Mesothelial cell of epicardium (in vitro differentiated cells): ENCODE measurements around the gene TAS2R19. TPM values are rescaled to one million over a fixed set of nuclear protein-coding genes. Genes with fewer than 3 reads are reported as not detected.

Source experiments
- DNase-seq, 2 experiments: peaks; one replicate each; pipeline ENCODE4 v3.0.0; 2021; ENCODE audit warnings: low spot score in 2 of 2; ENCODE audit not compliant: unreplicated experiment in 2 of 2
- H3K27ac Mint-ChIP-seq: 2 replicates; pipeline ENCODE4 v1.8.0; 2021; ENCODE audit warnings: mixed read lengths
- H3K27me3 Mint-ChIP-seq: 2 replicates; pipeline ENCODE4 v1.8.0; 2021; ENCODE audit warnings: low read depth, mixed read lengths
- H3K36me3 Mint-ChIP-seq: 2 replicates; pipeline ENCODE4 v1.8.0; 2021; ENCODE audit warnings: mixed read lengths
- H3K4me1 Mint-ChIP-seq: 2 replicates; pipeline ENCODE4 v1.8.0; 2021; ENCODE audit warnings: mixed read lengths
- H3K4me3 Mint-ChIP-seq: 2 replicates; pipeline ENCODE4 v1.8.0; 2021; ENCODE audit warnings: mild to moderate bottlenecking, moderate library complexity, mixed read lengths
- H3K9me3 Mint-ChIP-seq: 2 replicates; pipeline ENCODE4 v1.8.0; 2021; ENCODE audit warnings: mixed read lengths
- total RNA-seq: library from RNA; stranded (reverse); gene quantifications from 3 replicates; pipeline ENCODE4 v1.2.1, GENCODE V29; 2021
- TF ChIP-seq, protein P1 (sequence below): fragments of 200-600 bp; sonication (generic); IDR thresholded peaks from one replicate; pipeline ENCODE4 v1.5.0; 2021; ENCODE audit warnings: antibody characterized with exemption; ENCODE audit not compliant: unreplicated experiment

TAS2R19 gene
- total RNA-seq, 1 donor from 2014 or later, result 9.5 TPM

DNA sequence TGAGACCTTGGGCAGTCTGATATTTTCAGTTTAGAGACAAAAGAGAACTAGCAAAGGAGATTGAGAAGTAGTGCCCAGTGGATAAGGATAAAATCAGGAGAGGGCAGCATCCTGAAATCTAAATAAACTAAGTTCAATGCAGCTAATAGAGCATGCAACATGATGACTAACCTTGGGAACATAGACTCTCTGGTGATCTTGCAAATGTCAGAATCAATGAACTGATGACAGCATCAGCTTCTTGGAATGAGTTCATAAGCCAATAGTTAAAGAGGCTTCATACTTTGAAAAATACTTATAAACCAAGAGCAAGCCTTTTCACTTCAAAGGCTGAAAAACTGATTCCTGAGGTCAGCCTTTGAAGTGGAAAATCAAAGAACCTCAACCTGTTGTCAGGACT lies 8.2 kb downstream of the TAS2R19 start:
- TF ChIP-seq, protein P1, sequence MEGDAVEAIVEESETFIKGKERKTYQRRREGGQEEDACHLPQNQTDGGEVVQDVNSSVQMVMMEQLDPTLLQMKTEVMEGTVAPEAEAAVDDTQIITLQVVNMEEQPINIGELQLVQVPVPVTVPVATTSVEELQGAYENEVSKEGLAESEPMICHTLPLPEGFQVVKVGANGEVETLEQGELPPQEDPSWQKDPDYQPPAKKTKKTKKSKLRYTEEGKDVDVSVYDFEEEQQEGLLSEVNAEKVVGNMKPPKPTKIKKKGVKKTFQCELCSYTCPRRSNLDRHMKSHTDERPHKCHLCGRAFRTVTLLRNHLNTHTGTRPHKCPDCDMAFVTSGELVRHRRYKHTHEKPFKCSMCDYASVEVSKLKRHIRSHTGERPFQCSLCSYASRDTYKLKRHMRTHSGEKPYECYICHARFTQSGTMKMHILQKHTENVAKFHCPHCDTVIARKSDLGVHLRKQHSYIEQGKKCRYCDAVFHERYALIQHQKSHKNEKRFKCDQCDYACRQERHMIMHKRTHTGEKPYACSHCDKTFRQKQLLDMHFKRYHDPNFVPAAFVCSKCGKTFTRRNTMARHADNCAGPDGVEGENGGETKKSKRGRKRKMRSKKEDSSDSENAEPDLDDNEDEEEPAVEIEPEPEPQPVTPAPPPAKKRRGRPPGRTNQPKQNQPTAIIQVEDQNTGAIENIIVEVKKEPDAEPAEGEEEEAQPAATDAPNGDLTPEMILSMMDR, result no peak
- Mint-ChIP-seq H3K27me3 (no peaks in the 10 kb centered on the region), H3K4me3 (no peak overlapping the region), H3K27ac (no peak overlapping the region), H3K36me3 (peaks cover 12% of the 10 kb centered on the region), H3K9me3 (peaks cover 5% of the 10 kb centered on the region), H3K4me1 (no peaks in the 10 kb centered on the region)
- no peak for DNase-seq

DNA sequence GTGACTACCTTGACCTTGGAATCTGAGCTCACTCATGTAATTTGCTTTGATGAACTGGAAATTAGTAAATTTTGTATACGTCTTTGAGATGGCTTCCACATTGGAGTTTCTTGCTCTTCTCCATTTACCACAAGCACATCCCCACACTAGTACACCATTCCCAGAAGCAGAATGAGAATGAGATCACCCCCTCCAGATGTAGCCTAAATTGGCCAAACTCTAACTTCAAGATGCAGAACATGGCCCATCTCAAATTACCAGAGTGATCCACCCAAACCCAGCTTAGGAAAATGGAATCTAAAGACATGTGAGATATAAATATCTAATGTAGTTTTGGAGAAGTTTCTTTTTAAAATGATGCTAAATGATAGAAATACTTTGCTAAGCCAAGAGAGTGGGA lies 14.8 kb downstream of the TAS2R19 start:
- Mint-ChIP-seq H3K9me3 (peaks cover 5% of the 10 kb centered on the region), H3K36me3 (peaks cover 8% of the 10 kb centered on the region), H3K4me3 (no peak overlapping the region), H3K4me1 (peaks cover 6% of the 10 kb centered on the region), H3K27ac (no peak overlapping the region), H3K27me3 (no peaks in the 10 kb centered on the region)
- TF ChIP-seq, protein P1, result no peak
- no peak for DNase-seq

DNA sequence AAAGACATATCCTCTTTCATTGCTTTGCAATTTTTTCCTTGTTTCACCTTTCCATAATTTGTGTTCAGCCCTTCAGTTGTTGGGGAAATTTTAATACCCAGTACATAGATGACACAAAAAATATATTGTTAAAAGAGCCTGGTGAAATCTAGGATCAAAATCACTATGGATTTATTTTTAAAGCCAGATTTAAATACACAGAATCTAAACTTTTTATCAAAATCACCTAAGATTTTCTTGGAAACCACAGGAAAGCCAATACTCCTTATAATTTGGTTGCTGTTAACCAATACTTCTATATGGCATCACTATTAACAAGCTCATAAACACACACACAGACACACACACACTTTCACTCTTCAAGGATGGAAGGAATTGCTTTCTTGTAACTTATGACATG lies 24.2 kb downstream of the TAS2R19 start, which contains the start of gene TAS2R20:
Gene TAS2R20, minus strand, starts transcription at position 101 of the 400 bp plus-strand sequence. CDS start 429 bp downstream, outside the sequence.
- DNase-seq, result no peak
- Mint-ChIP-seq H3K9me3 (peaks cover 12% of the 10 kb centered on the region), H3K36me3 (peaks cover 19% of the 10 kb centered on the region), H3K4me3 (no peak within 1 kb of the TSS), H3K4me1 (no peaks in the 10 kb centered on the region), H3K27ac (no peak within 1 kb of the TSS), H3K27me3 (no peaks in the 10 kb centered on the region)
- TF ChIP-seq, protein P1, result no peak

DNA sequence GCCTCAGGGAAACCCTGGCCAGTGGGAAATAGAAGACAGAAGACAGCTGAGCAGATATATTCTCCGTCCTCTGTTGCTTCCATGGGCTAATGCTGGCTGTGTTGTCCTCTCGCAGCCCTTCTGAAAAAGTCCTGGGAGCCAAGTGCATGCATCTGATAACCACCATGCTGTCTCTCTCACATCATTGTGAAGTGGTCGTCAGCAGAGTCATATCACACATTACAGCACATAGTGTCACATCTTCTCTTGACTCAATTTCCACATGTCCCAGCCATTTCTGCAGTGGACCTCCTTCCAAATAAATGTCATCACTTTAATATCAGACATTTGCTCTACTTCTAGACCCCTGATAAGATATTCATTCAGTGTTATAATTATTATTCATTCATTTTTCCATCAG lies 28.1 kb downstream of the TAS2R19 start:
- Mint-ChIP-seq H3K9me3 (peaks cover 25% of the 10 kb centered on the region), H3K4me1 (no peaks in the 10 kb centered on the region), H3K27me3 (no peaks in the 10 kb centered on the region), H3K4me3 (no peak overlapping the region), H3K36me3 (peaks cover 30% of the 10 kb centered on the region), H3K27ac (no peak overlapping the region)
- no peak for DNase-seq
- TF ChIP-seq, protein P1, result no peak

DNA sequence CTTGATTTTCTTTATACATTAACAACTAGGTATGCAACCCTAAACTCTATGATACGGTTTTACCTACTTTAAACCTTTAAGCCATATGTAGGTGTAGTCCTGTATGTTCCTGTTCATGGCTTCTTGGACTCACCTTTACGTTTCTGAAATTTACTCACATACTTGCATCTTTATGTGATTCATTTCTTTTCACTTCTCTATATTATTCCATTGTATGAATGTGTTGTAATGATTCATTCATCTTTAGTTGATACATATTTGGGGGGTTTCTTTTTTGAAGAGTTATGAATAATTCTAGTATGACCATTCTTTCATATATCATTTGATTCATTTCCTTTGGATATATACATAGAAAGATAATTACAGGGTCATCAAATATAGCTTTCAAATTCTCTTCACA lies 33.3 kb downstream of the TAS2R19 start:
- no peaks in the 10 kb centered on the region for H3K4me1 Mint-ChIP-seq
- no peak for DNase-seq
- TF ChIP-seq, protein P1, result no peak
- H3K36me3 Mint-ChIP-seq, result peaks cover 22% of the 10 kb centered on the region
- no peak overlapping the region for H3K27ac Mint-ChIP-seq
- H3K9me3 Mint-ChIP-seq, result peaks cover 22% of the 10 kb centered on the region
- no peak overlapping the region for H3K4me3 Mint-ChIP-seq
- no peaks in the 10 kb centered on the region for H3K27me3 Mint-ChIP-seq

DNA sequence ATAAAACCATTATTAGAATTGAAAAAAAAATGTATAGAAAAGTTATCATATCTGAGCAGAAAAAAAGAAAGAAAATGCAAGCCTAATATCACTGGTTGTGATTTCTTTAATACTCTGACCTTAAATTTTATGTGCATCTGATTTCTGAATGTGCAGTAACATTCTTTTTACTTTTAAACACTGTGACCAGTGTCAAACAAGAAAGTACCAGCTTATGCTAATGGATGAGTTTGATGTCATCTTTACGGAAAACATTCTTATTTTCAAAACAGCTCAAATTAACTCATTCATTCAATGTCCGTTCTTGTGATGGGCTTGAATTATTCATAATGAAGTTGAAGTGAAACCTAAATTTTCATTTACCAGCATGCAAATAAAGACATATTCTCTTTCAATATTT lies 35.6 kb downstream of the TAS2R19 start, which contains the start of gene TAS2R50:
Gene TAS2R50, minus strand, starts transcription at position 101 of the 400 bp plus-strand sequence. Its CDS starts 52 bp downstream, at position 49.
- H3K4me1 Mint-ChIP-seq, result no peaks in the 10 kb centered on the region
- TF ChIP-seq, protein P1, result no peak
- H3K36me3 Mint-ChIP-seq, result peaks cover 21% of the 10 kb centered on the region
- DNase-seq, result no peak
- H3K27me3 Mint-ChIP-seq, result no peaks in the 10 kb centered on the region
- no peak within 1 kb of the TSS for H3K4me3 Mint-ChIP-seq
- H3K9me3 Mint-ChIP-seq, result peaks cover 19% of the 10 kb centered on the region
- no peak within 1 kb of the TSS for H3K27ac Mint-ChIP-seq
